Osteoblast (primary cell): Measurements from ENCODE around the gene SOWAHB. TPM values are rescaled to one million over a fixed set of nuclear protein-coding genes. Genes with fewer than 3 reads are reported as not detected.

ENCODE experiments used
- DNase-seq: peaks from one replicate; pipeline ENCODE4 v3.0.0; 2011; ENCODE audit warnings: low spot score, mixed read lengths; ENCODE audit not compliant: insufficient read length; ENCODE audit errors: missing footprints
- H2AFZ ChIP-seq: 2 replicates; pipeline ENCODE4 v1.6.0; 2011; ENCODE audit warnings: mild to moderate bottlenecking, low read length
- H3K27ac ChIP-seq: 2 replicates; pipeline ENCODE4 v1.5.1; 2011; ENCODE audit warnings: mild to moderate bottlenecking, low read depth, low read length, moderate library complexity
- H3K27me3 ChIP-seq: 2 replicates; pipeline ENCODE4 v1.6.0; 2012; ENCODE audit warnings: mild to moderate bottlenecking, control low read depth, inconsistent platforms, low read length, moderate library complexity; ENCODE audit not compliant: insufficient read depth
- H3K36me3 ChIP-seq: 2 replicates; pipeline ENCODE4 v1.5.1; 2011; ENCODE audit warnings: mild to moderate bottlenecking, low read length, control low read depth, moderate library complexity; ENCODE audit not compliant: insufficient read depth
- H3K4me1 ChIP-seq: 2 replicates; pipeline ENCODE4 v1.5.1; 2011; ENCODE audit warnings: mild to moderate bottlenecking, low read length, control low read depth, moderate library complexity; ENCODE audit not compliant: insufficient read depth
- H3K4me2 ChIP-seq: 2 replicates; pipeline ENCODE4 v1.6.0; 2011; ENCODE audit warnings: mild to moderate bottlenecking, low read length; ENCODE audit not compliant: insufficient read depth
- H3K4me3 ChIP-seq: fragments of 200-600 bp; sonication (generic); 3 replicates; pipeline ENCODE4 v1.5.1; 2012; ENCODE audit warnings: mild to moderate bottlenecking, low read length, inconsistent platforms; ENCODE audit not compliant: insufficient read depth
- H3K79me2 ChIP-seq: 2 replicates; pipeline ENCODE4 v1.6.0; 2012; ENCODE audit warnings: mild to moderate bottlenecking, low read length, control low read depth, inconsistent platforms; ENCODE audit not compliant: insufficient read depth
- H3K9me3 ChIP-seq: 2 replicates; pipeline ENCODE4 v1.5.1; 2011; ENCODE audit warnings: low read depth, low read length, control low read depth
- H4K20me1 ChIP-seq: 2 replicates; pipeline ENCODE4 v1.6.0; 2012; ENCODE audit warnings: mild to moderate bottlenecking, low read length, control low read depth; ENCODE audit not compliant: insufficient read depth
- total RNA-seq: library from RNA; depleted of rRNA; stranded (reverse); fragments of >200 nt; gene quantifications from 2 replicates; pipeline ENCODE4 v1.2.3, GENCODE V29; 2012
- TF ChIP-seq, protein P1 (sequence below): IDR thresholded peaks from 2 replicates; pipeline ENCODE4 v1.5.1; 2011; ENCODE audit warnings: mild to moderate bottlenecking, low read depth, low read length, moderate library complexity; ENCODE audit errors: extremely low read depth

The SOWAHB gene
- total RNA-seq, 1 donor: under 0.01 TPM

DNA sequence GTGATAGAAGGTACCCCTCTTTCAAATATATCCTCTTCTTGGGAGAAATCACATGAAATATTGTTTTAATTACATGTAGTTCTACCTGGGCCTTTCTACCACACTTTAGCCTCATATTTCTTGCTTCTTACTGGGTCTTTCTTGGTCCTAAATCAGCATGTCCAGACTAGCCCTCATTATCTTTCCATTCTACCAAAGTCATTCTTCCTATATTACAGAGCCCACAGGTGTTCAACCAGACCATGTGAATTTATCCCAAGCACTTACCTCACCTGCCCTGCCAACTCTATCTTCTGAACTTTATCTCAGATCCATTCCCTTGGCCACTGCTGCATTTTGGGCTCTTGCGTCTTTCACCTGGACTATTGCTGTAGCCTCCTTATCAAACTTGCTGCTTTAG is 11.8 kb upstream of the SOWAHB start:
- Histone ChIP-seq H3K27me3 (no peaks in the 10 kb centered on the region), H3K79me2 (no peaks in the 10 kb centered on the region), H3K36me3 (no peaks in the 10 kb centered on the region), H3K27ac (no peak overlapping the region), H2AFZ (no peak overlapping the region), H3K4me3 (no peak overlapping the region), H3K9me3 (no peaks in the 10 kb centered on the region), H3K4me1 (peaks cover 8% of the 10 kb centered on the region), H3K4me2 (no peak overlapping the region), H4K20me1 (no peaks in the 10 kb centered on the region)
- no peak for DNase-seq
- TF ChIP-seq, protein P1, sequence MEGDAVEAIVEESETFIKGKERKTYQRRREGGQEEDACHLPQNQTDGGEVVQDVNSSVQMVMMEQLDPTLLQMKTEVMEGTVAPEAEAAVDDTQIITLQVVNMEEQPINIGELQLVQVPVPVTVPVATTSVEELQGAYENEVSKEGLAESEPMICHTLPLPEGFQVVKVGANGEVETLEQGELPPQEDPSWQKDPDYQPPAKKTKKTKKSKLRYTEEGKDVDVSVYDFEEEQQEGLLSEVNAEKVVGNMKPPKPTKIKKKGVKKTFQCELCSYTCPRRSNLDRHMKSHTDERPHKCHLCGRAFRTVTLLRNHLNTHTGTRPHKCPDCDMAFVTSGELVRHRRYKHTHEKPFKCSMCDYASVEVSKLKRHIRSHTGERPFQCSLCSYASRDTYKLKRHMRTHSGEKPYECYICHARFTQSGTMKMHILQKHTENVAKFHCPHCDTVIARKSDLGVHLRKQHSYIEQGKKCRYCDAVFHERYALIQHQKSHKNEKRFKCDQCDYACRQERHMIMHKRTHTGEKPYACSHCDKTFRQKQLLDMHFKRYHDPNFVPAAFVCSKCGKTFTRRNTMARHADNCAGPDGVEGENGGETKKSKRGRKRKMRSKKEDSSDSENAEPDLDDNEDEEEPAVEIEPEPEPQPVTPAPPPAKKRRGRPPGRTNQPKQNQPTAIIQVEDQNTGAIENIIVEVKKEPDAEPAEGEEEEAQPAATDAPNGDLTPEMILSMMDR: no peak

DNA sequence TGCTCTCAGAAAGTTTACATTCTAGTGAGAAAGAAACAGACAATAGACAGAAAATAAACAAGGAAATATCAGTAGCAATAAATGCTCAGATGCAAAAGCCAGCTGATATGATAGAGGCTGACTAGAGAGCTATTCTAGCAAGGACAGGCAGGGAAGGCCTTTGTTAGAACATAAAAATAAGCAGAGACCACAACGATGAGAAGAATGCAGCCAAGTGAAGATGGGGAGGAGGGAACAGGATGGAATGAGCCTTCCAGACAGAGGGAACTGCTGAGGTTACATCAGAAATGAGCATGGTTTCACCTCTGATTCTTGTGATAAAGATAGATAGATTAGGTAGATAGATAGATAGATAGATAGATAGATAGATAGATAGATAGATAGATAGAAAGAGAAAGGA is 7.6 kb upstream of the SOWAHB start:
- peak; percentile 83 for DNase-seq

DNA sequence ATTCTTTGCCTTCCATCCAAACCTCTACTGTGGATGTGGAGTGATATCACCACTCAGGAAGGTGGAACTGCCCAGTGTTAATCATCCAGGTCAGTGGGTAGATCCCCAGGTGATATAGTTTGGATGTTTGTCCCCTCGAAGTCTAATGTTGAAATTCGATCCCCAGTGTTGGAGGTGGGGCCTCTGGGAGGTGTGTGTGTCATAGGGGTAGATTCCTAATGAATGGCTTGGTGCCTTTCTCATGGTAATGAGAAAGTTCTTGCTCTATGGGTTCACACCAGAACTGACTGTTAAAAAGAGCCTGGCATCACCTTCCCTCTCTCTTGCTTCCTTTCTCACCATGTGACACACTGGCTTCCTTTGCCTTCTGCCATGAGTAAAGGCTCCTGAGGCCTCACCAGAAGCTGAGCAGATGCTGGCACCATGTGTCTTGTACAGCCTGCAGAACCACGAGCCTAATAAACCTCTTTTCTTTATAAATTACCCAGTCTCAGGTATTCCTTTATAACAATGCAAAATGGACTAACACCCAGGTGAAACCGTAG is 6.8 kb upstream of the SOWAHB start:
- peaks cover 8% of the 10 kb centered on the region for H3K4me1 ChIP-seq
- no peak overlapping the region for H3K27ac ChIP-seq
- H2AFZ ChIP-seq: no peak overlapping the region

More for the DNA sequence above, 7.6 kb upstream of the SOWAHB start:
- peak overlapping the region; percentile 50 for H2AFZ ChIP-seq
- H3K27me3 ChIP-seq: peaks cover 6% of the 10 kb centered on the region
- peaks cover 8% of the 10 kb centered on the region for H3K4me1 ChIP-seq
- H4K20me1 ChIP-seq: no peaks in the 10 kb centered on the region
- no peak overlapping the region for H3K27ac ChIP-seq
- TF ChIP-seq, protein P1: no peak
- no peaks in the 10 kb centered on the region for H3K9me3 ChIP-seq
- H3K36me3 ChIP-seq: no peaks in the 10 kb centered on the region
- H3K79me2 ChIP-seq: no peaks in the 10 kb centered on the region
- no peak overlapping the region for H3K4me3 ChIP-seq
- peak overlapping the region; percentile 23 for H3K4me2 ChIP-seq

DNA sequence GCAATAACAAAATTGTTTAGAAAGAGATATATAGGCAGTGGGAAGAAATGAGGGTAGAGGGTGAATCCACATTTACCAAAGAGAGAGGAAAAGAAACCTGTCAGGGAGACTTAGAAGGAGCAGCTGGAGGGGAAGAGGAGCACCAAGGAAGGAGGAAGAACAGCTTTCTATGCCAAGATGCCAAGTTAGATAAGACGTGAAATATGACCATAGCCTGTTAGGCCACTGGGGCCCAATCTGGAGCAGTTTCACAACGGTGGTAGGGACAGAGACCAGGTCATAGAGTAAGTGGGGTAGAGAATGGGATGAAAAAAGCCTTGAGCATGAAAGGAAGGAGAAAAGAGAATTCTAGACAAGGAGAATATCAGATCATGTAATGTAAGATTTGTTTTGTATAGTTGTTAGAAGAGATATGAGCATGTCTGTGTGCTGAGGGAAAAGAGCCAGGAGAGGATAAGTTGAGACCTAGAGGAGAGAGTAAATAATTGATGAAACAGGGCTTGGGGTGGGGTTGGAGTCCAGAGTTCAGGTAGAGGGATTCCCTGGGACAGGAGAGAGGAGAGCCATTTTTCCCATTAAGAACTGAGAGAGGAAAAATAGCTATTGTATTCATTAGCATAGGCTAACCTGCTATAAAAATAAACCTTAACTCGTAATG is 4.4 kb upstream of the SOWAHB start:
- DNase-seq: no peak
- TF ChIP-seq, protein P1: no peak
- H4K20me1 ChIP-seq: no peaks in the 10 kb centered on the region
- peaks cover 34% of the 10 kb centered on the region for H3K27me3 ChIP-seq
- H3K27ac ChIP-seq: no peak overlapping the region
- no peak overlapping the region for H3K4me3 ChIP-seq
- no peaks in the 10 kb centered on the region for H3K36me3 ChIP-seq
- H3K79me2 ChIP-seq: no peaks in the 10 kb centered on the region
- H2AFZ ChIP-seq: no peak overlapping the region
- peaks cover 13% of the 10 kb centered on the region for H3K4me1 ChIP-seq
- no peaks in the 10 kb centered on the region for H3K9me3 ChIP-seq
- no peak overlapping the region for H3K4me2 ChIP-seq

More for the DNA sequence above, 6.8 kb upstream of the SOWAHB start:
- Histone ChIP-seq H4K20me1 (no peaks in the 10 kb centered on the region), H3K27me3 (peaks cover 12% of the 10 kb centered on the region), H3K4me2 (no peak overlapping the region), H3K79me2 (no peaks in the 10 kb centered on the region), H3K4me3 (no peak overlapping the region), H3K36me3 (no peaks in the 10 kb centered on the region), H3K9me3 (no peaks in the 10 kb centered on the region)
- TF ChIP-seq, protein P1: no peak
- no peak for DNase-seq
